Smooth muscle cell (in vitro differentiated cells): ENCODE data around the gene UPK3BL1. TPM values are rescaled to one million over a fixed set of nuclear protein-coding genes. Genes with fewer than 3 reads are reported as not detected.
"Not testable (repeated sequence)": the region's sequence is repeated elsewhere in the genome, so short reads cannot be mapped to it uniquely, and the experiment has no call there.

ENCODE experiments used
- DNase-seq: peaks from one replicate; lab custom pipeline; 2025; ENCODE audit not compliant: unreplicated experiment; lab: John Stamatoyannopoulos, UW
- H2AFZ ChIP-seq: fragments of 200-600 bp; sonication (generic); 2 replicates; pipeline ENCODE4 v1.6.0; 2016; ENCODE audit warnings: antibody characterized with exemption, low read depth, mild to moderate bottlenecking
- H3F3A ChIP-seq: fragments of 200-600 bp; sonication (generic); 2 replicates; pipeline ENCODE4 v1.6.0; 2017; ENCODE audit warnings: antibody characterized with exemption, low read depth
- H3K27ac ChIP-seq: fragments of 200-600 bp; sonication (generic); 2 replicates; pipeline ENCODE4 v1.5.1; 2016; ENCODE audit warnings: low read depth, mild to moderate bottlenecking
- H3K27me3 ChIP-seq: fragments of 200-600 bp; sonication (generic); 2 replicates; pipeline ENCODE4 v1.6.1; 2016; ENCODE audit warnings: low read depth, mild to moderate bottlenecking
- H3K36me3 ChIP-seq: fragments of 200-600 bp; sonication (generic); 2 replicates; pipeline ENCODE4 v1.5.1; 2016; ENCODE audit warnings: low read depth
- H3K4me1 ChIP-seq: fragments of 200-600 bp; sonication (generic); 2 replicates; pipeline ENCODE4 v1.5.1; 2016; ENCODE audit warnings: low read depth
- H3K4me2 ChIP-seq: fragments of 200-600 bp; sonication (generic); 2 replicates; pipeline ENCODE4 v1.6.0; 2016; ENCODE audit warnings: mild to moderate bottlenecking
- H3K4me3 ChIP-seq: fragments of 200-600 bp; sonication (generic); 2 replicates; pipeline ENCODE4 v1.5.1; 2016; ENCODE audit warnings: mild to moderate bottlenecking
- H3K79me2 ChIP-seq: fragments of 200-600 bp; sonication (generic); 2 replicates; pipeline ENCODE4 v1.6.0; 2016; ENCODE audit warnings: low read depth, mild to moderate bottlenecking
- H3K9ac ChIP-seq: fragments of 200-600 bp; sonication (generic); 2 replicates; pipeline ENCODE4 v1.6.0; 2016; ENCODE audit warnings: low read depth
- H3K9me3 ChIP-seq: fragments of 200-600 bp; sonication (generic); replicated peaks from 2 replicates; pipeline ENCODE4 v1.5.1; 2016; ENCODE audit warnings: low read depth
- H4K20me1 ChIP-seq: fragments of 200-600 bp; sonication (generic); 2 replicates; pipeline ENCODE4 v1.6.0; 2016; ENCODE audit warnings: low read depth
- WGBS: methylation state at CpG from one replicate; pipeline ENCODE4 v1.1.7; 2016; ENCODE audit warnings: low lambda C conversion rate; 5-methylcytosine and 5-hydroxymethylcytosine counted together
- polyA plus RNA-seq: library from polyadenylated mRNA; unstranded; fragments of >200 nt; fragmentation: Nextera tagmentation; extraction: Ambion mirVana; gene quantifications from 2 replicates; pipeline ENCODE4 v1.2.1, GENCODE V29; 2016
- total RNA-seq: library from RNA; depleted of rRNA; stranded (reverse); fragments of >200 nt; gene quantifications from 2 replicates; pipeline ENCODE4 v1.2.3, GENCODE V29; 2014

UPK3BL1 gene
- total and polyA plus RNA-seq, 2 experiments from 2014 or later = 16.6 to 25.0 TPM

GRCh38 chr7:102606848-102607247, 35.7 kb downstream of the UPK3BL1 start:
- not testable (repeated sequence) for H3K27ac ChIP-seq, H3K4me2 ChIP-seq, H3K9ac ChIP-seq, H3F3A ChIP-seq, H4K20me1 ChIP-seq, H3K4me1 ChIP-seq, H3K36me3 ChIP-seq, H2AFZ ChIP-seq, H3K27me3 ChIP-seq, H3K79me2 ChIP-seq, DNase-seq, H3K9me3 ChIP-seq, H3K4me3 ChIP-seq
- no CpG with 5 or more reads among the region's 5 CpGs for WGBS

GRCh38 chr7:102604431-102605145, 38.0 kb downstream of the UPK3BL1 start:
- not testable (repeated sequence) for H3F3A ChIP-seq, H3K4me1 ChIP-seq, H3K4me2 ChIP-seq, H3K36me3 ChIP-seq, H3K27me3 ChIP-seq, H3K27ac ChIP-seq, H3K4me3 ChIP-seq, H4K20me1 ChIP-seq, DNase-seq, H3K79me2 ChIP-seq, H3K9me3 ChIP-seq, H3K9ac ChIP-seq, H2AFZ ChIP-seq
- WGBS = 20% methylated on average over 6 of the region's 19 CpGs

- not testable (repeated sequence) for H4K20me1 ChIP-seq, H3K36me3 ChIP-seq, H3K9me3 ChIP-seq, H3K27ac ChIP-seq, H2AFZ ChIP-seq, H3K9ac ChIP-seq, H3K79me2 ChIP-seq, H3K4me1 ChIP-seq, H3K27me3 ChIP-seq, H3K4me3 ChIP-seq, DNase-seq, H3K4me2 ChIP-seq, H3F3A ChIP-seq
- no CpG with 5 or more reads among the region's 12 CpGs for WGBS
These were observed 40.3 kb downstream of the UPK3BL1 start for GRCh38 chr7:102602317-102602716.

GRCh38 chr7:102599699-102600098, 42.9 kb downstream of the UPK3BL1 start:
- not testable (repeated sequence) for H2AFZ ChIP-seq, H3K4me2 ChIP-seq, DNase-seq, H3K27me3 ChIP-seq, H3K79me2 ChIP-seq, H3K36me3 ChIP-seq, H3K27ac ChIP-seq, H3K4me1 ChIP-seq, H3F3A ChIP-seq, H3K4me3 ChIP-seq, H4K20me1 ChIP-seq, H3K9me3 ChIP-seq, H3K9ac ChIP-seq
- WGBS = no CpG with 5 or more reads among the region's 9 CpGs

- not testable (repeated sequence) for H3K9me3 ChIP-seq, H3K79me2 ChIP-seq, H3K9ac ChIP-seq, H3K4me3 ChIP-seq, H2AFZ ChIP-seq, H3K4me2 ChIP-seq, H3K27me3 ChIP-seq, H3K4me1 ChIP-seq, H3F3A ChIP-seq, H3K36me3 ChIP-seq, DNase-seq, H3K27ac ChIP-seq, H4K20me1 ChIP-seq
- 95% methylated on average over 3 of the region's 10 CpGs for WGBS
These were observed 46.6 kb downstream of the UPK3BL1 start for GRCh38 chr7:102596036-102596435.

- WGBS = no CpG with 5 or more reads among the region's 68 CpGs
- not testable (repeated sequence) for H3F3A ChIP-seq, H3K27me3 ChIP-seq, H3K9me3 ChIP-seq, DNase-seq, H3K9ac ChIP-seq, H3K4me2 ChIP-seq, H3K4me3 ChIP-seq, H3K27ac ChIP-seq, H2AFZ ChIP-seq, H3K79me2 ChIP-seq, H4K20me1 ChIP-seq, H3K36me3 ChIP-seq, H3K4me1 ChIP-seq
These were observed 48.8 kb downstream of the UPK3BL1 start for GRCh38 chr7:102593637-102594334.

GRCh38 chr7:102592477-102593019, 50.0 kb downstream of the UPK3BL1 start:
- not testable (repeated sequence) for H3K9ac ChIP-seq, H3K4me1 ChIP-seq
- 15% methylated on average over 5 of the region's 26 CpGs for WGBS

GRCh38 chr7:102589857-102590256, 52.7 kb downstream of the UPK3BL1 start:
- not testable (repeated sequence) for H2AFZ ChIP-seq, H3K36me3 ChIP-seq, DNase-seq, H3K79me2 ChIP-seq, H4K20me1 ChIP-seq, H3K4me1 ChIP-seq, H3K9me3 ChIP-seq, H3K27me3 ChIP-seq, H3K9ac ChIP-seq, H3K27ac ChIP-seq, H3K4me3 ChIP-seq, H3F3A ChIP-seq, H3K4me2 ChIP-seq
- WGBS = no CpG with 5 or more reads among the region's 9 CpGs

More at GRCh38 chr7:102592477-102593019, 50.0 kb downstream of the UPK3BL1 start:
- not testable (repeated sequence) for H3F3A ChIP-seq, H3K4me3 ChIP-seq, H3K36me3 ChIP-seq, DNase-seq, H2AFZ ChIP-seq, H3K27ac ChIP-seq, H4K20me1 ChIP-seq, H3K4me2 ChIP-seq, H3K9me3 ChIP-seq, H3K79me2 ChIP-seq, H3K27me3 ChIP-seq
